AG10803 (cell line): ENCODE measurements around the gene CREBRF.

Source experiments
- DNase-seq: peaks from one replicate; pipeline ENCODE4 v3.0.0; 2010; ENCODE audit warnings: low read depth
- H3K4me3 ChIP-seq: 2 replicates; pipeline ENCODE4 v1.5.1; 2011; ENCODE audit warnings: mild to moderate bottlenecking, low read length, control low read depth
- TF ChIP-seq, protein P1 (sequence below): conservative IDR thresholded peaks from 2 replicates; pipeline ENCODE4 v1.5.1; 2011; ENCODE audit warnings: mild to moderate bottlenecking, low read length, control low read depth, inconsistent platforms

The CREBRF gene, protein sequence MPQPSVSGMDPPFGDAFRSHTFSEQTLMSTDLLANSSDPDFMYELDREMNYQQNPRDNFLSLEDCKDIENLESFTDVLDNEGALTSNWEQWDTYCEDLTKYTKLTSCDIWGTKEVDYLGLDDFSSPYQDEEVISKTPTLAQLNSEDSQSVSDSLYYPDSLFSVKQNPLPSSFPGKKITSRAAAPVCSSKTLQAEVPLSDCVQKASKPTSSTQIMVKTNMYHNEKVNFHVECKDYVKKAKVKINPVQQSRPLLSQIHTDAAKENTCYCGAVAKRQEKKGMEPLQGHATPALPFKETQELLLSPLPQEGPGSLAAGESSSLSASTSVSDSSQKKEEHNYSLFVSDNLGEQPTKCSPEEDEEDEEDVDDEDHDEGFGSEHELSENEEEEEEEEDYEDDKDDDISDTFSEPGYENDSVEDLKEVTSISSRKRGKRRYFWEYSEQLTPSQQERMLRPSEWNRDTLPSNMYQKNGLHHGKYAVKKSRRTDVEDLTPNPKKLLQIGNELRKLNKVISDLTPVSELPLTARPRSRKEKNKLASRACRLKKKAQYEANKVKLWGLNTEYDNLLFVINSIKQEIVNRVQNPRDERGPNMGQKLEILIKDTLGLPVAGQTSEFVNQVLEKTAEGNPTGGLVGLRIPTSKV

DNA sequence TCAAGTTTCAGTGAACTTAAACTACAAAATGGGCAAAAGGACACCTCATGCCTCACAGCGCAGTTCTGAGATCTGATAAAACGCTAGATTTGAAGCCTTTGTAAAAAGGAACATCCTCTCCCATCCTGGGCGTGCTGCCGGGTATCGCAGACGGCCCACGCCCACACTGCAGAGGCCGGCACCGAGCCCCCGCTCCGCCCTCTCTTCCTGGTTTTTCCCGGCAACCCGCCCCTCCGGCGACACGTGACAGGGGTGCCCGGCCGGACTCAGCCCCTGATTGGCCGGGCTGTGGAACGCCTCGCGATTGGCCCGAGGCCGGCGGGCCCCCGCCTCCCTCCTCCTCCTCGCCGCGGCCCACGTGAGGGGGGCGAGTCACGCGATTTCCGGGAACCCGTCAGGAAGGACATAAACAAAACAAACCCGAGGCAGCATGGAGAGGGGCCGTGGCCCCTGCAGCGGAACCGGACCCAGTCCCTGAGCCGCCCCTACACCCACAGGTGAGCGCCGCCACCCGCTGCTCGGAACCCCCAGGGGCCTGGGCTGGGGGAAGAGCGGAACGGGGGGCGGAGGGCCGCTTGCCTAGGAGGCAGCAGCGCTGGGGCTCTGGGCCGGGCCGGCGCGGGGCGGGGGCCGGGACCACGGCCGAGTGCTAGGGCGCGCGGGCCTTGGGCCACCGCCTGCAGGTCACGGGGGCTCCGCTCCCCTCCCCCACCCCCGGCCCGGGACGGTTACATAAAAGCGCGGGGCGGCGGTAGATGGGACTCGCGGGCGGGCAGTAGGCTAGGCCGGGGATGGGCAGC is at the start of gene CREBRF:
CREBRF (plus strand) TSS at position 370 of the 800 bp plus-strand sequence. CDS start 24,424 bp downstream, outside the sequence.
- DNase-seq, result peak; percentile 95
- TF ChIP-seq, protein P1, sequence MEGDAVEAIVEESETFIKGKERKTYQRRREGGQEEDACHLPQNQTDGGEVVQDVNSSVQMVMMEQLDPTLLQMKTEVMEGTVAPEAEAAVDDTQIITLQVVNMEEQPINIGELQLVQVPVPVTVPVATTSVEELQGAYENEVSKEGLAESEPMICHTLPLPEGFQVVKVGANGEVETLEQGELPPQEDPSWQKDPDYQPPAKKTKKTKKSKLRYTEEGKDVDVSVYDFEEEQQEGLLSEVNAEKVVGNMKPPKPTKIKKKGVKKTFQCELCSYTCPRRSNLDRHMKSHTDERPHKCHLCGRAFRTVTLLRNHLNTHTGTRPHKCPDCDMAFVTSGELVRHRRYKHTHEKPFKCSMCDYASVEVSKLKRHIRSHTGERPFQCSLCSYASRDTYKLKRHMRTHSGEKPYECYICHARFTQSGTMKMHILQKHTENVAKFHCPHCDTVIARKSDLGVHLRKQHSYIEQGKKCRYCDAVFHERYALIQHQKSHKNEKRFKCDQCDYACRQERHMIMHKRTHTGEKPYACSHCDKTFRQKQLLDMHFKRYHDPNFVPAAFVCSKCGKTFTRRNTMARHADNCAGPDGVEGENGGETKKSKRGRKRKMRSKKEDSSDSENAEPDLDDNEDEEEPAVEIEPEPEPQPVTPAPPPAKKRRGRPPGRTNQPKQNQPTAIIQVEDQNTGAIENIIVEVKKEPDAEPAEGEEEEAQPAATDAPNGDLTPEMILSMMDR, result no peak
- H3K4me3 ChIP-seq, result peak within 1 kb of the TSS; percentile 90

DNA sequence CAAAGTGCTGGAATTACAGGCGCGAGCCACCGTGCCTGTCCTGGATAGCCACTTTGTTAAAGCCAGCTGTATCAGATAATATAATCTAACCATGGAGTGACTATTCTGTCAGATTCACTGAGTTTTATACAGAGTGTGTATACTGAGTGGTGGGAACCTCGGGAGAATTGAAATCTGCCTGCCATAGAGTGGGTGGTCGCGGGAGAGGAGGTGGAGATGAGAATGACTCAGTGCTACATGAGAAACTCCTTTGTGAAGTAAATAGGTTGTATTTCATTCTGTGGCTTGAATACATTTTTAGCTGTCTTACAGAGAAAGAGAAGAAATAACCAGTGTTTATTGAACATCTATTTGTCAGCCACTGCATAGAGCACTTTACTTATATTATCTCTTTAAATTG is 46.1 kb upstream of the CREBRF start:
- H3K4me3 ChIP-seq, result no peak overlapping the region
- DNase-seq, result peak; percentile 28
- TF ChIP-seq, protein P1, result no peak

DNA sequence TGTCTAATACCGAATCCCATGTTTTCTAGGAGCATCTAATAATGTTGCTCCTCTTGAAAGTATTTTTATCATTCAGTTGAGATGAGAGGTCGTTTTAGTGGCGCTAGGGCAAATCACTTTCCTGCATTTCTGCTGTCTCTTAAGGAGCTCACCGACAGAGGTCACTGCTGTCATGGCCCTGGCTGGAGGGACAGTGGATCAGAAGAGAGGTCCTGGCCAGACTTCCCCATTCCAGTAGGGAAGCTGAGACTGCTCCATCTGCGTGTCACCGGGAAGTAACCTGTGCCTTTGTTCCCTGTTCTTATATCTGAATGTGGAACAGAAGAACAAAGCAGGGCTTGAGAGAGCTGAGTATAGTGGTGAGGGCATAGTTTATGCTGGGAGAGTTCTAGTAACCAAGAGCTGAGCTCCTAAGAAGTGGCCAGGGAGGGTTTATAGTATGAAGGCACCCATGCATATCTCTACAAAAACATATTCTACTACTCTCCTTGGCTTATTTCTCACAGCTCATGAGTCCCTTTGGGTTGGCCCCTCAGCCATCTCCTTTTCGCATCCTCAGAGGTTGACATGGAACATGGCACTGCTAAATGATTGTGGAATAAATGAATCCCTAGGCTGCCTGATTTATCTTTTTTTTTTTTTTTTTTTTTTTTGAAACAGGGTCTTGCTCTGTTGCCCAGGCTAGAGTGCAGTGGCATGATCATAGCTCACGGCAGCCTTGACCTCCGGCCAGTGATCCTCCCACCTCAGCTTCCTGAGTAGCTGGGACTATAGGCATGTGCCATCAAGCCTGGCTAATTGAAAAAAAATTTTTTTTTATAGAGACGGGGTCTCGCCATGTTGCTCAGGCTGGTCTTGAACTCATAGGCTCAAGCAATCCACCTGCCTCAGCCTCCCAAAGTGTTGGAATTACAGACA is 45.3 kb upstream of the CREBRF start:
- no peak overlapping the region for H3K4me3 ChIP-seq
- TF ChIP-seq, protein P1, result peak; percentile 36; the same call in 1 of the 2 replicates
- DNase-seq, result no peak

DNA sequence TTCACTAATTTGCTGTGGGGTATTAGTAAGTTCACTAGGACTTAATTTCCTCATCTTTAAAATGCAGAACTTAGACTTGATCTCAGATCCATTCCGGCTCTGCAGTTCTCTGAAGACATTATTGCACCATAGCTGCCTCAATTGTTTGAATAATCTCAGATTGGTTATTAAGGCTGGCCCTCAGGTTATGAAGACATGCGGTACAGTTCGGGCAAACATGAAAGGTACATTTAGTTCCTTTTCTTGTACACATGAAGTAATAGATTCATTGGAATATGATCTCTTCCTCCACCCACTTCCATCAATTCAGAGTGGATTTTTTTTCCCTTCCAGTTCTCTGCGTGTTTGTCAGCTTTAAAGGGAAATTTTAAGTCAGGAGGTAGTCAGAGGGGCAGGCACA is 44.6 kb upstream of the CREBRF start:
- no peak overlapping the region for H3K4me3 ChIP-seq
- no peak for DNase-seq
- TF ChIP-seq, protein P1, result no peak

DNA sequence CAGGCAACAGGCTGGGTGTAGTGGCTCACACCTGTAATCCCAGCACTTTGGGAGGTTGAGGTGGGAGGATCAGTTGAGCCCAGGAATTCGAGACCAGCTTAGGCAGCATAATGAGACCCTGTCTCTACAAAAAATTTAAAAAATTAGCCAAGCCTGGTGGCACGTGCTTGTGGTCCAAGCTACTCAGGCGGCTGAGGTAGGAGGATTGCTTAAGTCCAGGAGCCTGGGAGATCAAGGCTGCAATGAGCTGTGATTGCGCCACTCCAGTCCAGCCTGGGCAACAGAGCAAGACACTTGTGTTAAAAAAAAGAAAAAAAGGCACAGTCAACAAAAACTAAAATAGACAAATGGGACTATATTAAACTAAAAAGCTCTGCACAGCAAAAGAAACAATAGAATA is 43.3 kb upstream of the CREBRF start:
- peak; percentile 36 for DNase-seq
- TF ChIP-seq, protein P1, result no peak
- no peak overlapping the region for H3K4me3 ChIP-seq

DNA sequence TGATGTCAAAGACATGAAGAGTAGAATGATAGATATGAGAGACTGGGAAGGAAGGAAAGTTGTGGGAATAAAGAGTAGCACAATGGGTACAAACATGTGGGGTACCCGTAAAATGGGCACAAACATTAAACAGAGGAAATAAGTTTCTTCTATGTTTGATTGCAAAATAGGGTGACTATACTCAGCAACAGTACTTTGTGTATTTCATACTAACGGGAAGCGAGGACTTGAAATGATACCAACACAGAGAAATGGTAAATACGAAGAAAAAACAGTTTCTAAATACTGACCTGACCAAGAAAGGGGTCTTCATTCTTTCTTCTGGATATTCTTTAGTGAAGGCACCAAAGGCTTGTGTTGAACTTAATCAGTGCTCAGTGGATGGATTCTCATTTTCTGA is 41.5 kb upstream of the CREBRF start:
- no peak overlapping the region for H3K4me3 ChIP-seq
- TF ChIP-seq, protein P1, result no peak
- DNase-seq, result no peak
